Neural cell (in vitro differentiated cells): ENCODE data around the gene PIGC.

Source experiments
- EZH2 ChIP-seq: fragments of 200-600, 300-800 bp; shearing (Covaris generic), sonication (generic); IDR thresholded peaks from 2 replicates; pipeline ENCODE4 v1.6.1; 2014; ENCODE audit warnings: antibody characterized with exemption, low read length, borderline replicate concordance, mild to moderate bottlenecking; ENCODE audit not compliant: insufficient read depth, poor library complexity, severe bottlenecking
- MXI1 ChIP-seq: fragments of 450-650 bp; conservative IDR thresholded peaks from 2 replicates; pipeline ENCODE4 v1.6.1; 2014; ENCODE audit warnings: antibody characterized with exemption, mild to moderate bottlenecking; ENCODE audit not compliant: poor library complexity, severe bottlenecking
- POLR2AphosphoS5 ChIP-seq: IDR thresholded peaks from 2 replicates; pipeline ENCODE4 v1.6.1; 2012
- RAD21 ChIP-seq: fragments of 450-650 bp; conservative IDR thresholded peaks from 2 replicates; pipeline ENCODE4 v1.6.1; 2014; ENCODE audit warnings: antibody characterized with exemption, mild to moderate bottlenecking, moderate library complexity
- REST ChIP-seq: IDR thresholded peaks from 2 replicates; pipeline ENCODE4 v1.6.1; 2012; ENCODE audit warnings: borderline replicate concordance
- SMC3 ChIP-seq: fragments of 450-650 bp; conservative IDR thresholded peaks from 2 replicates; pipeline ENCODE4 v1.6.1; 2014; ENCODE audit warnings: antibody characterized with exemption, mild to moderate bottlenecking, moderate library complexity; ENCODE audit not compliant: poor library complexity
- TF ChIP-seq, protein P1 (sequence below): fragments of 450-650 bp; IDR thresholded peaks from 2 replicates; pipeline ENCODE4 v1.5.1; 2014; ENCODE audit warnings: antibody characterized with exemption, mild to moderate bottlenecking, moderate library complexity; ENCODE audit not compliant: poor library complexity, severe bottlenecking

DNA sequence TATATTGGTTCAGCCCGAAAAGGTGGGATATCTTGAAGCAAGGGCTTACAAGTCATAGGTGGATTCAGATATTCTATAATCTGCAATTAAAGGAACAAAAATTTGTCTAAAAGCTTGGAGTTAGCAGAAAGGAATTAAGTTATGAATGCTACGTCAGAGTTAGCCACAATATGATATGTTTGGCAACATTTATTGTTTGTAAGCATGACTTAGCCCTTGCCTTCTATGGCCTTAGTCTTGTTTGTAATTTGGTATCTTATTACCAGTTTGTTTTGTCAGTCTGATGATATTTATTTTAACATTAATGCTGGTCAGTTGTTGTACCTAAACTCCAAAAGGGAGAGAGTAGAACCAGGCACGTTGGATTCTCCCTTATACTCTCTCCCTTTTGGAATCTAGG lies 46.0 kb upstream of the PIGC start:
- TF ChIP-seq, protein P1, sequence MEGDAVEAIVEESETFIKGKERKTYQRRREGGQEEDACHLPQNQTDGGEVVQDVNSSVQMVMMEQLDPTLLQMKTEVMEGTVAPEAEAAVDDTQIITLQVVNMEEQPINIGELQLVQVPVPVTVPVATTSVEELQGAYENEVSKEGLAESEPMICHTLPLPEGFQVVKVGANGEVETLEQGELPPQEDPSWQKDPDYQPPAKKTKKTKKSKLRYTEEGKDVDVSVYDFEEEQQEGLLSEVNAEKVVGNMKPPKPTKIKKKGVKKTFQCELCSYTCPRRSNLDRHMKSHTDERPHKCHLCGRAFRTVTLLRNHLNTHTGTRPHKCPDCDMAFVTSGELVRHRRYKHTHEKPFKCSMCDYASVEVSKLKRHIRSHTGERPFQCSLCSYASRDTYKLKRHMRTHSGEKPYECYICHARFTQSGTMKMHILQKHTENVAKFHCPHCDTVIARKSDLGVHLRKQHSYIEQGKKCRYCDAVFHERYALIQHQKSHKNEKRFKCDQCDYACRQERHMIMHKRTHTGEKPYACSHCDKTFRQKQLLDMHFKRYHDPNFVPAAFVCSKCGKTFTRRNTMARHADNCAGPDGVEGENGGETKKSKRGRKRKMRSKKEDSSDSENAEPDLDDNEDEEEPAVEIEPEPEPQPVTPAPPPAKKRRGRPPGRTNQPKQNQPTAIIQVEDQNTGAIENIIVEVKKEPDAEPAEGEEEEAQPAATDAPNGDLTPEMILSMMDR = no peak
- TF ChIP-seq POLR2AphosphoS5 = no peak
- no peak for TF ChIP-seq EZH2
- TF ChIP-seq SMC3 = no peak
- TF ChIP-seq RAD21 = no peak
- no peak for TF ChIP-seq REST
- TF ChIP-seq MXI1 = no peak
